Vagina (tissue), 2 donors: Measurements from ENCODE around the gene NOSTRIN.

Experiments used
- CTCF ChIP-seq, 3 experiments: fragments of 450-650 bp in 2 of 3; fragments of 200-600 bp in 1 of 3; sonication (generic) in 1 of 3; IDR thresholded peaks; one replicate each; pipeline ENCODE4 v1.5.1; 2017 to 2019; ENCODE audit warnings: antibody characterized with exemption in 3 of 3, mild to moderate bottlenecking in 2 of 3, moderate library complexity in 2 of 3
- POLR2A ChIP-seq, 2 donors: fragments of 450-650 bp; IDR thresholded peaks; one replicate each; pipeline ENCODE4 v1.6.1; 2017; ENCODE audit warnings: antibody characterized with exemption in 2 of 2, mild to moderate bottlenecking in 2 of 2, moderate library complexity in 2 of 2

DNA sequence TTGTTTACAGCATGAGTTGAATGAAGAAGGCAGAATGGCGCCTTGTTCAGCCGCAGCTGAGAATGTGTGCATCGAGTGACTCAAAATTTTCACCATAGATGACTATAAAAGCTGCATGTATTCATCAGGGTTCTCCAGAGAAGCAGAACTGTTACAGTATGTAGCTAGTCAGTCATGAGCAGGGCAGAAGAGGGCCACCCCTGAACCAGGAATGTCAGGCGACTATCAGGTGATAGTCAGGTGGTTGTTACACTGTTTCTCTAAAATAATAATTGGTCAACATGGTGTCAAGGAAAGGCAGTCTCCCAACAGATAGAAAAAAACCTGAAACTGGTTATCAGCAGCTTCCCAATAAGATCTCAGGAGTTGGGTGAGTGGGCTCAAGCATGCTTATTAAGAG lies 20.2 kb upstream of the NOSTRIN start:
- no peak for TF ChIP-seq POLR2A (IDR thresholded peaks at IDR 0.05)
- TF ChIP-seq CTCF (IDR thresholded peaks at IDR 0.05) = no peak
